H1 (cell line): ENCODE data around the gene MTF2. TPM values are rescaled to one million over a fixed set of nuclear protein-coding genes. Genes with fewer than 3 reads are reported as not detected.

Source experiments
- CTCF ChIA-PET: fragments of 300-600 bp; sonication (Branson Sonifier 250); formaldehyde crosslinking; loops from one replicate; lab custom pipeline; 2021; ENCODE audit not compliant: partially characterized antibody; lab: Charles Lee
- POLR2A ChIA-PET: fragments of 300-600 bp; sonication (Branson Sonifier 250); formaldehyde crosslinking; loops from one replicate; lab custom pipeline; 2021; ENCODE audit warnings: inconsistent platforms; ENCODE audit not compliant: partially characterized antibody; lab: Charles Lee
- DNase-seq, 2 experiments: peaks; one replicate each; pipeline versions ENCODE4 v3.0.0 to v3.0.0-alpha.2; 2010 to 2022; ENCODE audit warnings: low spot score in 2 of 2, low read depth in 1 of 2, mixed read lengths in 1 of 2
- FAIRE-seq: peaks from 2 replicates; lab custom pipeline; 2011; peaks lifted over from hg19 to GRCh38; lab: Jason Lieb, UNC
- H2AFZ ChIP-seq: 2 replicates; pipeline ENCODE4 v1.8.1; 2012; ENCODE audit warnings: low read length, inconsistent platforms
- H2AK5ac ChIP-seq: 2 replicates; pipeline ENCODE4 v1.6.1; 2013; ENCODE audit warnings: low read depth, low read length
- H2BK120ac ChIP-seq: replicated peaks from 2 replicates; pipeline ENCODE3; 2013; ENCODE audit warnings: low read depth, low read length, inconsistent platforms
- H2BK12ac ChIP-seq: 2 replicates; pipeline ENCODE4 v1.6.1; 2013; ENCODE audit warnings: low read depth, low read length
- H2BK15ac ChIP-seq: 2 replicates; pipeline ENCODE4 v1.6.1; 2013; ENCODE audit warnings: low read length
- H2BK20ac ChIP-seq: 2 replicates; pipeline ENCODE4 v1.6.1; 2013; ENCODE audit warnings: low read length
- H2BK5ac ChIP-seq: 2 replicates; pipeline ENCODE4 v1.6.1; 2013; ENCODE audit warnings: low read depth, low read length
- H3K14ac ChIP-seq: 2 replicates; pipeline ENCODE4 v1.6.1; 2013; ENCODE audit warnings: inconsistent platforms; ENCODE audit not compliant: insufficient read length
- H3K18ac ChIP-seq: 2 replicates; pipeline ENCODE4 v1.6.1; 2013; ENCODE audit warnings: low read length; ENCODE audit errors: extremely low read depth
- H3K23ac ChIP-seq: 2 replicates; pipeline ENCODE4 v1.6.1; 2013; ENCODE audit warnings: inconsistent platforms; ENCODE audit not compliant: insufficient read length
- H3K23me2 ChIP-seq: 2 replicates; pipeline ENCODE4 v1.6.1; 2013; ENCODE audit warnings: low read depth, low read length
- H3K27ac ChIP-seq: 2 replicates; pipeline ENCODE4 v1.6.1; 2011; ENCODE audit warnings: low read depth, low read length, inconsistent platforms
- H3K27me3 ChIP-seq, 4 experiments: replicated peaks in 1 of 4; 1 replicate in 1 of 4; 2 replicates in 3 of 4; pipeline versions ENCODE4 v1.6.1 to v1.8.1; 2011 to 2013; ENCODE audit warnings: low read length in 3 of 4, mild to moderate bottlenecking in 3 of 4, inconsistent platforms in 2 of 4, mixed read lengths in 2 of 4, moderate library complexity in 1 of 4; ENCODE audit not compliant: control insufficient read depth in 3 of 4, insufficient read depth in 3 of 4; ENCODE audit errors: extremely low read depth in 1 of 4
- H3K36me3 ChIP-seq, 4 experiments: 2 replicates each; pipeline versions ENCODE4 v1.6.1 to v1.8.1; 2011 to 2013; ENCODE audit warnings: mild to moderate bottlenecking in 4 of 4, low read length in 3 of 4, moderate library complexity in 2 of 4, control low read depth in 1 of 4, inconsistent platforms in 1 of 4; ENCODE audit not compliant: insufficient read depth in 4 of 4, control insufficient read depth in 2 of 4
- H3K4ac ChIP-seq: replicated peaks from 2 replicates; pipeline ENCODE3; 2013; ENCODE audit warnings: low read length, low read depth, mixed read lengths, inconsistent platforms; ENCODE audit not compliant: insufficient read length
- H3K4me1 ChIP-seq, 4 experiments: replicated peaks in 1 of 4; 1 replicate in 1 of 4; 2 replicates in 3 of 4; pipeline versions ENCODE4 v1.6.1 to v1.8.1; 2011 to 2013; ENCODE audit warnings: low read length in 3 of 4, inconsistent platforms in 2 of 4, mixed read lengths in 1 of 4; ENCODE audit not compliant: insufficient read depth in 4 of 4, control insufficient read depth in 3 of 4
- H3K4me2 ChIP-seq, 2 experiments: 2 replicates each; pipeline versions ENCODE4 v1.6.1 to v1.8.1; 2011 to 2013; ENCODE audit warnings: low read depth in 2 of 2, low read length in 2 of 2, control low read depth in 1 of 2, inconsistent platforms in 1 of 2, mild to moderate bottlenecking in 1 of 2; ENCODE audit not compliant: insufficient read depth in 1 of 2
- H3K4me3 ChIP-seq, 4 experiments: fragments of 200-600, 300-600 bp in 1 of 4; sonication (generic), shearing (Covaris generic), sonication (Bioruptor Twin) in 1 of 4; 2 replicates each; pipeline versions ENCODE4 v1.5.1 to v1.8.1; 2011 to 2016; ENCODE audit warnings: low read length in 4 of 4, low read depth in 3 of 4, control low read depth in 2 of 4, inconsistent platforms in 2 of 4, mild to moderate bottlenecking in 2 of 4, mixed read lengths in 1 of 4, moderate library complexity in 1 of 4; ENCODE audit not compliant: insufficient read depth in 2 of 4; ENCODE audit errors: extremely low read depth in 1 of 4
- H3K56ac ChIP-seq: replicated peaks from 2 replicates; pipeline ENCODE3; 2013; ENCODE audit warnings: low read depth, mild to moderate bottlenecking, mixed read lengths, low read length, inconsistent platforms; ENCODE audit not compliant: insufficient read length
- H3K79me1 ChIP-seq: 2 replicates; pipeline ENCODE4 v1.6.1; 2013; ENCODE audit warnings: low read depth, low read length, control low read depth
- H3K79me2 ChIP-seq, 2 experiments: 2 replicates each; pipeline versions ENCODE4 v1.6.1 to v1.8.1; 2012 to 2013; ENCODE audit warnings: low read length in 2 of 2, mild to moderate bottlenecking in 2 of 2, inconsistent platforms in 1 of 2; ENCODE audit not compliant: insufficient read depth in 2 of 2, control insufficient read depth in 1 of 2
- H3K9ac ChIP-seq, 4 experiments: replicated peaks in 1 of 4; 1 replicate in 1 of 4; 2 replicates in 3 of 4; pipeline versions ENCODE4 v1.6.1 to v1.8.1; 2011 to 2013; ENCODE audit warnings: low read depth in 3 of 4, low read length in 3 of 4, control low read depth in 2 of 4, mild to moderate bottlenecking in 2 of 4, moderate library complexity in 2 of 4, inconsistent platforms in 1 of 4; ENCODE audit errors: extremely low read depth in 1 of 4
- H3K9me3 ChIP-seq, 2 experiments: 2 replicates each; pipeline versions ENCODE4 v1.6.1 to v1.8.1; 2012 to 2013; ENCODE audit warnings: mild to moderate bottlenecking in 2 of 2, moderate library complexity in 2 of 2, control low read depth in 1 of 2, inconsistent platforms in 1 of 2, low read depth in 1 of 2, low read length in 1 of 2, mixed read lengths in 1 of 2; ENCODE audit not compliant: insufficient read depth in 2 of 2
- H4K20me1 ChIP-seq, 2 experiments: replicated peaks in 1 of 2; 2 replicates each; pipeline versions ENCODE3 to v1.8.1; 2011 to 2013; ENCODE audit warnings: inconsistent platforms in 2 of 2, low read length in 2 of 2, mild to moderate bottlenecking in 1 of 2; ENCODE audit not compliant: insufficient read depth in 2 of 2, control insufficient read depth in 1 of 2
- H4K5ac ChIP-seq: 2 replicates; pipeline ENCODE4 v1.6.1; 2013; ENCODE audit warnings: low read length, low read depth, mixed read lengths, inconsistent platforms; ENCODE audit not compliant: insufficient read length
- H4K8ac ChIP-seq: 2 replicates; pipeline ENCODE4 v1.8.0; 2013; ENCODE audit warnings: mild to moderate bottlenecking, moderate library complexity, low read length, inconsistent platforms; ENCODE audit not compliant: insufficient read depth; ENCODE audit errors: extremely low read depth
- H4K91ac ChIP-seq: replicated peaks from 2 replicates; pipeline ENCODE3; 2013; ENCODE audit warnings: low read length, mixed read lengths, inconsistent platforms; ENCODE audit not compliant: insufficient read length
- CBX5 ChIP-seq: fragments of 300-800, 300-1000 bp; sonication (generic); IDR thresholded peaks from 2 replicates; pipeline ENCODE4 v1.7.1; 2016; ENCODE audit warnings: antibody characterized with exemption, low read length, low read depth
- E2F6 ChIP-seq: IDR thresholded peaks from 2 replicates; pipeline ENCODE4 v1.6.1; 2012; ENCODE audit warnings: inconsistent platforms
- FOSL1 ChIP-seq: IDR thresholded peaks from 2 replicates; pipeline ENCODE4 v1.6.1; 2011; ENCODE audit warnings: mild to moderate bottlenecking, low read depth, low read length, moderate library complexity; ENCODE audit not compliant: insufficient read depth
- HDAC6 ChIP-seq: IDR thresholded peaks from one replicate; pipeline ENCODE4 v1.7.1; 2012; ENCODE audit warnings: low read depth, mild to moderate bottlenecking, inconsistent platforms, low read length, moderate library complexity
- JUND ChIP-seq: IDR thresholded peaks from 2 replicates; pipeline ENCODE4 v1.6.1; 2011; ENCODE audit warnings: mild to moderate bottlenecking, improper control_type of control experiment, low read length
- MAX ChIP-seq: IDR thresholded peaks from 2 replicates; pipeline ENCODE4 v1.6.1; 2012; ENCODE audit warnings: inconsistent platforms
- NANOG ChIP-seq: IDR thresholded peaks from 2 replicates; pipeline ENCODE4 v1.6.1; 2011; ENCODE audit warnings: low read length, low read depth, mild to moderate bottlenecking, inconsistent platforms; ENCODE audit not compliant: insufficient read depth, poor library complexity, severe bottlenecking
- POLR2A ChIP-seq, 2 experiments: IDR thresholded peaks; 1 replicate in 1 of 2; 2 replicates in 1 of 2; pipeline ENCODE4 v1.6.1; 2011; ENCODE audit warnings: low read depth in 2 of 2, low read length in 2 of 2, mild to moderate bottlenecking in 2 of 2; ENCODE audit errors: control extremely low read depth in 1 of 2
- POLR2AphosphoS5 ChIP-seq: IDR thresholded peaks from 2 replicates; pipeline ENCODE4 v1.6.1; 2011; ENCODE audit warnings: low read depth, low read length
- SIX5 ChIP-seq: IDR thresholded peaks from 2 replicates; pipeline ENCODE4 v1.6.1; 2011; ENCODE audit warnings: mild to moderate bottlenecking, low read depth, low read length
- SP4 ChIP-seq: IDR thresholded peaks from 2 replicates; pipeline ENCODE4 v1.6.1; 2012; ENCODE audit warnings: low read length, inconsistent platforms
- TBP ChIP-seq: IDR thresholded peaks from 2 replicates; pipeline ENCODE4 v1.6.1; 2011; ENCODE audit warnings: low read depth, low read length, improper control_type of control experiment
- USF2 ChIP-seq: IDR thresholded peaks from 2 replicates; pipeline ENCODE4 v1.6.1; 2011; ENCODE audit warnings: low read length, improper control_type of control experiment
- WGBS, 2 experiments: shearing (Covaris generic) in 1 of 2; methylation state at CpG; one replicate each; pipeline versions ENCODE4 v1.1.6 to v1.1.7; 2013 to 2015; ENCODE audit warnings: low lambda C conversion rate in 2 of 2, mixed read lengths in 2 of 2, inconsistent platforms in 1 of 2, low coverage in 1 of 2, missing lambda C conversion rate in 1 of 2; ENCODE audit not compliant: insufficient replicate concordance in 2 of 2, insufficient coverage in 1 of 2, insufficient read length in 1 of 2; ENCODE audit errors: extremely low coverage in 1 of 2, missing lambda C conversion rate in 1 of 2; 5-methylcytosine and 5-hydroxymethylcytosine counted together
- polyA plus RNA-seq, 7 experiments: library from polyadenylated mRNA; depleted of rRNA in 3 of 7; stranded (reverse) in 5 of 7; unstranded in 2 of 7; fragments of >200 nt in 5 of 7; fragments of 200-250 nt in 2 of 7; gene quantifications; 1 replicate in 5 of 7; 2 replicates in 1 of 7; 4 replicates in 1 of 7; pipeline versions ENCODE4 v1.2.1 to v1.2.3, GENCODE V29; 2011 to 2013; ENCODE audit warnings: missing spikeins in 2 of 7, mixed read lengths in 2 of 7
- total RNA-seq: library from RNA; stranded (reverse); fragmentation: NEBNext Ultra II Directional; extraction: Animal tissue kit (Norgen Biotek cat#: 25700); gene quantifications from 2 replicates; pipeline ENCODE4 v1.2.1, GENCODE V29; 2021

The MTF2 gene
- total and polyA plus RNA-seq, 2 of the 8 experiments (the other 6 are each of a cell fraction or from before 2014, with no cell fraction given) = 72.1 to 102 TPM

GRCh38 chr1:93142161-93142560 lies 63.1 kb downstream of the MTF2 start:
- H3K56ac ChIP-seq = no peak overlapping the region
- no peaks in the 10 kb centered on the region for H4K20me1 ChIP-seq
- CTCF ChIA-PET = interaction anchor here (0.6 kb wide), 1 partner anchor 731 kb away, joined by 3 read pairs; no protein-coding TSS in a partner anchor
- no peak overlapping the region for H2AFZ ChIP-seq
- DNase-seq (no peak), FAIRE-seq (no peak)
- no peak overlapping the region for H4K5ac ChIP-seq
- H2AK5ac ChIP-seq = no peak overlapping the region
- H3K18ac ChIP-seq = no peak overlapping the region
- H2BK15ac ChIP-seq = no peak overlapping the region
- WGBS, 2 experiments = 92 to 100% methylated on average over 1 to 2 of the region's 2 CpGs
- no peak overlapping the region for H2BK20ac ChIP-seq
- H3K4ac ChIP-seq = no peak overlapping the region
- POLR2A ChIA-PET = interaction anchor here (1.4 kb wide), 1 partner anchor 63 kb away, joined by 3 read pairs; the partner anchor contains the start of gene MTF2
- H2BK12ac ChIP-seq = no peak overlapping the region
- H3K4me3 ChIP-seq = no peak overlapping the region
- no peak overlapping the region for H3K14ac ChIP-seq
- H3K27me3 ChIP-seq = no peaks in the 10 kb centered on the region
- no peak overlapping the region for H3K23ac ChIP-seq
- H2BK120ac ChIP-seq = no peak overlapping the region
- no peaks in the 10 kb centered on the region for H3K4me1 ChIP-seq
- no peaks in the 10 kb centered on the region; the same call in 1 of the 2 replicates for H3K79me1 ChIP-seq
- no peak overlapping the region for H4K8ac ChIP-seq
- no peak overlapping the region for H3K27ac ChIP-seq
- H3K4me2 ChIP-seq = no peak overlapping the region
- no peaks in the 10 kb centered on the region for H3K23me2 ChIP-seq
- H2BK5ac ChIP-seq = no peak overlapping the region
- H3K79me2 ChIP-seq = peaks cover 0 to 12% of the 10 kb centered on the region in 2 experiments; a peak in 2 of 4 replicates
- no peaks in the 10 kb centered on the region for H3K9me3 ChIP-seq
- no peak overlapping the region for H4K91ac ChIP-seq
- H3K36me3 ChIP-seq = peaks cover 4 to 51% (median 13%) of the 10 kb centered on the region in 4 experiments; a peak in 7 of 8 replicates
- H3K9ac ChIP-seq = no peak overlapping the region
- no peak for TF ChIP-seq SP4
- TF ChIP-seq POLR2AphosphoS5 = no peak
- no peak for TF ChIP-seq JUND
- TF ChIP-seq USF2 = no peak
- no peak for TF ChIP-seq POLR2A (IDR thresholded peaks at IDR 0.05; ENCODE audit: control extremely low read depth in 1 of 2, low read depth in 2 of 2, low read length in 2 of 2)
- no peak for TF ChIP-seq FOSL1
- TF ChIP-seq SIX5 = no peak
- no peak for TF ChIP-seq E2F6
- TF ChIP-seq TBP = no peak
- no peak for TF ChIP-seq CBX5
- TF ChIP-seq MAX = no peak
- TF ChIP-seq NANOG = no peak
- TF ChIP-seq HDAC6 = no peak
